ENCODE data around the gene SPAG16.
"Not testable (repeated sequence)": the region's sequence is repeated elsewhere in the genome, so short reads cannot be mapped to it uniquely, and the experiment has no call there.

SPAG16 gene

DNA sequence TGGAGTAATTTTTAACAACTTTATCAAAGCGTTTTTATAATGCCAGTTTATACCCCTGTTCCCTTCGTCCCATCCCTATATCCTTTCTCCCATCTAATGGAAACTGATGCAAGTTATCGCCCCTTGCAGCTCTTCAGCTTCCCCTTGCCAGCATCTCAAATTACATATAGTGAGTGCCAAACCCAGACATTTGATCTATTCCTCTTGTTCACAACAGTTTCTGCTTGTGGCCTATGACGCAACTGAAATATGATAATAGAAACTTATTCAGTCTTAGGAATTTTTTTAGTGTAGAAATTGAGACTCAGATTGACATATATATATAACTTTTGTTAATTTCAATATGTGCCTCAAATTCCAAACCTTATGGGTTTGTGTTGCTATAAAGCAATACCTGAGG is 564.4 kb downstream of the SPAG16 start:
- DNase-seq: no peak

DNA sequence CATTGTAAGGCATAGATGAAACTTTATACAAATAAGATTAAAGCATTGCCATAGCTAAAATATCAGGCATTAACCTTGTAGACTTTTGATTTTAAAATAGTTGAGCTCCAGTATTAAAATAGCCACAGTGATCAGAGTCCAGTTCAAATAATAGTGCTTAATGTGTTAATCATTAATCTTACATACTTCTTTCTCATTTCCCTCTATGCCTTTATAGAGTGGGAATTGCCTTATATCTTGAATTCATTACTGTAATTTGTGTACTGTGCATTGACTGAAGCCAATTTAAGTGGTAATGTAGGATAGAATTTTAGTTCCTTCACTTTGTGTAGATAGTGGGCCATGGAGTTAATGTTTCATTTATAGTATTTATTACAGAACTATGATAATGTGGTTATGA is 577.4 kb downstream of the SPAG16 start:
- no peak for DNase-seq

DNA sequence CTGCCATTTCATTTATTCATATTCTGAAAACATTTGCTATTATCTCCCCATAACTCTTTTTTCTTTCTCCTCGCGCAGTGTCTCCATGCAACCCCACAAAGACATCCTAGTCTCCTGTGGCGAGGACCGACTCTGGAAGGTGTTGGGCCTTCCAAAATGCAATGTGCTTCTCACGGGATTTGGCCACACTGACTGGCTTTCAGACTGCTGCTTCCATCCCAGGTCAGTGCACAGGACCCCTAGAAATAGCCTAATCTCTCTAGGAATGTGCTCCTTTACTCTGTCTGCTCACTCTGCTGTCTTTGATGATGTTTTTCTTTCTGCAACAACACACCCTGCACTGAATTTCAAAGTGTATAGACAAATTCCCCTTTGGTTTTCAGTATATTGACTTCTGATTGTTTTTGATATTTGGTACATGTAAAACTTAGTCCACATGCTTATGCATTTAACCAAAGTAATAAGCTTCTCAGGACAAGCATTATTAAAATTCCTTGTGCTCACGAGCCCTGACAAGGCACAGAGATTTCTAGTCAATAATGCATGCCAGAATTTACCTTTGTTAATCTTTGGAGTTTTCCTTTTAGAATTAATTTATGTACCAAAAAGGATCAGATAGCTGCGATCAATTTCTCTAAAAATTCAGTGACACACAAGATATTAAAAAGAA is 578.3 kb downstream of the SPAG16 start:
- no peak for DNase-seq

DNA sequence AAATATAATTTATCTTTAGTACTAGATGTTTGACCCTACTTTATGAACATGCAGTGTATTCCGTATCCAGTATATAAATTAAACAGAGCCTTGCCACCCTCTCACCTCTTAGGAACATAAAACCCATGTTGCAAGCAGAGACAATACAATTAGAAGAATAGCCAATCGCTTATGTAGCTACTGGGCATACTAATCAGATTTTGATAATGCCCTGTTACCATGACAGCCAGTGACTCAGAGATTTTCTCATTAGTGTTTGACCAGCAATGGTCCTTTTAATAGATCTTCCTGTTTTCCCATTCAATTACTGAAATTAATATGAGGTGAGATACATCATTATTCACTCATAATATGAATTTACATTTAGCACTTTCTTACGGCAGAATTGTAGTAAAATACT is 579.3 kb downstream of the SPAG16 start:
- DNase-seq: no peak

DNA sequence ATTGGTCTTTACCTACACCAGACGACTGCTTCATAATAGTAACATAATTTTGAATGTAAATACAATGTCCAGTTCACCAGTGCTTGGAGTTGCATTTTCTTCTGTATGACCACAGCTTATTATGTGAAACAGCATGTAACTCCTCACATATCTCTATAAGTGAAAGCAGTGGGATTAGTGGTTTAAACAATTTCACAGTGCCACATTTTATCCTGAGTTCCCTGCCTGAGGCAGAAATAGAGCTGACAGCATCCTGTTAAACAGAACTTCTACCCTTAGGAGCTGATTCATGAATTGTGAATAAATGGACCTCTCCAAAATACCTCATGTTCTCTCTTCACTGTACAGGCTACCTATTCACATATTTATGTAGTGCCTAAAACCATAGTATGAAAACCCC is 584.3 kb downstream of the SPAG16 start:
- no peak for DNase-seq

DNA sequence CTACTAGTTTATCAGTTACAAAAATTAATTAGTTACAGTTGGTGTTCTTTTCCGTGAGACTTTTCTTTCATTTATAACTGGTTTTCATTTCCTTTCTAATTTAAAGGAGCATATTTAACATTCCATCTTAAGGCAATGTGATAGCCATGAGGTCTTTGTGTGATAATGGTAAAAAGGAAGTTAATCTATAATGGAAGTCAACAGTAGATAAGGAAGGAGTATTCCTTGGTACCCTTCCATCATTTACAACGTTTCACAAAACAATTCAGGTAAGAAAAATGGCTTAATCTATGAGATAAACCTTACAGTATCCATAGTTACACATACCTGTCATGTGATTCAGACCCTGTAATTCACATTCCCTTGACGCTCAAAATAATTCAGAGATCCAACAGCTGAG is 601.2 kb downstream of the SPAG16 start:
- DNase-seq: no peak

DNA sequence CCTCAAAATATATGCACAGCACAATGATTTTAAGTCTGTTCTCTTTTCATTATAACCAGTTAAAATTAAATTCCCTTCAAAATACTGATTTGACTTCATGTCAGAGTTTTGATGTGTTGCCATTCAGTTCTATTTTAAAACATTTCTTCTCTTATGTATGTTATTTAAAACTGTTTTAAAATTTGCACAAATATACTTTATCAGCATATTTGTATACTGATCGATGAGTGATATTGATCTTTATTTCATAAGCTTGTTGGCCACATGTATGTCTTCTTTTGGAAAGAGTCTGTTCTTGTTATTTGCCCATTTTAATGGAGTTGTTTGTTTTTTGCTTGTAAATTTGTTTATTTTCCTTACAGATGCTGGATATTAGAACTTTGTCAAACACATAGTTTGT is 630.2 kb downstream of the SPAG16 start:
- DNase-seq: no peak

DNA sequence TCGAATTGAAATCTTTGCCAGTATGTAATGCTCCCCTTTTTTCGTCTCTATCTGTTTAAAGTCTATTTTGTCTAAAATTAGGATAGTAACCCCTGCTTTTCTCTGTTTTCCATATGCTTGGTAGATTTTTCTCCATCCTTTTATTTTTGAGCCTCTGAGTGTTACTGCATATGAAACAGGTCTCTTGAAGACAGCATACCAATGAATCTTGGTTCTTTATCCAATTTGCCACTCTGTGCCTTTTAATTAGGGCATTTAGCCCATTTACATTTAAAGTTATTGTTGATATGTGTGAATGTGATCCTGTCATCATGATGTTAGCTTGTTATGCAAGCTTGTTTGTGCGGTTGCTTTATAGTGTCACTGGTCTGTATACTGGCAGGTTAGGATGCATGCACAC is 635.8 kb downstream of the SPAG16 start:
- no peak for DNase-seq

DNA sequence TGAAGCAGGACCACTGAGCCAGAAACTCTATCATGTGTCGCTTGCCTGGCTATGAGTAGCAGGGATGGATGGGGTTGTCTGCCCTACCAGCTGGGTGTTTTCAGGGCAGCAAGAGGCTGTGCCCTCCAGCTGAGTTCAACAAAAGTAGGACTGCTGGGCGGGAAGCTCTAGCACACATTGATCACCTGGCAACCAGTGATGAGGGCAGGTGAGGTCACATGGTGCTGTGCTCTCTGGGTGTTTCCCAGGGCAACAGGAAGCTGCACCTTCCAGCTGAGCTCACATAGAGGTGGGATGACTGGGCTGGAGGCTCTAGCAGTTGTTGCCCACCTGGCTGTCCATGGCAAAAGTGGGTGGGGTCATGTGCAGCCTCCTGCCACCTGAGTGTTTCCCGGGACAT is 639.3 kb downstream of the SPAG16 start:
- DNase-seq: no peak

DNA sequence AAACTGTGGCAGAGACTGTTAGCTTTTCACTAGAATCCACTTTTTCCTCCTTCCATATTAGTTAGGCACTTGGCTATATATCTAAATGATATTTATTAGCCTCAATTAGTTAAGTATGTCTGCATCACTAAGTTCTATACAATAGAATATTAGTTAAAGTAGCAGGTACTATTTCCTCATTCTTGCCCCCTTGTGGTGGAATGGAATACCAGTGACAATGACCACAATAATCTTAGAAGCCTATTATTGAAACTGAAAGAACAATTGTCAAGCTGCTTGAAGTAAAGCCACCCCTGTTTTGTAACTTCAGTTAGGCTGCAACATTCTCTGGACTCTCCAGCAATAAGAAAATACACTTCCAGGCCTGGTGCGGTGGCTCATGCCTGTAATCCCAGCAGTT is 650.3 kb downstream of the SPAG16 start:
- DNase-seq: peak; percentile 68

DNA sequence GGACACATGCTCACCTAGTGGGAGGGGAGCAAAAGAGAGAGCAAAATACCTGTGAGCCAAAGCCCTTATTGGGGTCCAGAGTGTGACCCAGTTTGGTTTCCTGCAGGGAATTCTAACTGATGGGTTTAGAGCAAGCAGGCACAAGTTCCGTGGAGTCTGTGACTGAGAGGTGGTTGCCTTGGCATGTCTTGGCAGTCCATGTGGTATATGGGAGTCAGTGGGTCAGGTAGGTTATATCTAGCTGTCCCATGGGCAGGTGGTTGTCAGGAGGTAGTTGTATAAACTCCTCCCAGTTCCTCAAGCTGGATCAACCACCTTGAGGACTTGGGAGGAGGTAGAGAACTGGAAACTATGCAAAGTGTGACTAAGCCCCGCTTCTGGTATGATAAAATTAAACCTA is 673.8 kb downstream of the SPAG16 start:
- no peak for DNase-seq

DNA sequence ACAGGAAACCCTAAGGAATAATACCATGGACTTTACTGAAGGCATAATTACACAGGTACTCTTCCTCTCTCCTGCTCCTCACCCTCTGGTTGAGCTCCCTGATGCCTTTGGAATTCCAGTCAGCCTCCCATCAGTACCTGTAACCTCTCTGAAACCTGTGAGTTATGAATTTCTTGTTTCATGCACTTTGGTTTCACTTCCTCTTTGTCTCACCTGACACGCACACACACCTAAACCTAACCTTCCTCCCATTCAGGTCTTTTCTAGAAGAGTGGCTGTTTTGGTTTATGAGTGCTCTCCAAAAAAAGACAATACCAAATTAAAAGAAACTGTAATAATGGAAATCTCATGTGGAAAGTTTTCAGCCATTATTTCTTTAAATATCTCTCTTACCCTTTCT is 675.3 kb downstream of the SPAG16 start:
- no peak for DNase-seq

DNA sequence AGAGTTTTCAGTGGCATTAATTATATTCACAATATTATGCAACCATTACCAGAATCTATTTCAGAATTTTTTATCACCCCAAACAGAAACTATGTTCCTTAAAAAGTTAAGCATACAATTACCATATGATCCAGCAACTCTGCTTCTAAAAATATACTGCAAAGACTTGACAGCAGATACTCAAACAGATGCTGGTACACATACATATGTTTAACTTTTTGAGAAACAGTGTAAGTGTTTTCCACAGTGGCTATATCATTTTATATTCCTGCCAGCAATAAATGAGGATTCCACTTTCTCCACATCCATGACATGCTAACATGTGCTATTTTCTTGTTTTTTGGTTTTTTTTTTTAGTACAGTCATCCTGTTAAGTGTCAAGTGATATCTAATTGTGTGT is 687.3 kb downstream of the SPAG16 start:
- DNase-seq: no peak

DNA sequence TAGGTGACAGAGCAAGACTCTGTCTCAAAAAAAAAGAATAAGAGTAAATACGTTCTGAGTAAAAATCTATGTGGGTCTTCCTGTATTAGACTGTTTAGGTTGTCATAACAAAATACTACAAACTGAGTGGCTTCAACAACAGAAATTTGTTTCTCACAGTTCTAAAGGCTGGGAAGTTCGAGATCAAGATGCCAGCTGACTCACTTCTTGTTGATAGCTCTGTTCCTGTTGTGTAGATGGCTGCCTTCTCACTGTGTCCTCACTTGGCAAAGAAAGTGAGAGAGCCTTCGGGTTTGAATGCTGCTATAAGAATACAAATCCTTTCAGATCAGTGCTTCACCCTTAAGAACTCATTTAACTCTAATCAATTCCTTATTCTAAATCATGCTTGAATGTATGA is 696.6 kb downstream of the SPAG16 start:
- DNase-seq: no peak

DNA sequence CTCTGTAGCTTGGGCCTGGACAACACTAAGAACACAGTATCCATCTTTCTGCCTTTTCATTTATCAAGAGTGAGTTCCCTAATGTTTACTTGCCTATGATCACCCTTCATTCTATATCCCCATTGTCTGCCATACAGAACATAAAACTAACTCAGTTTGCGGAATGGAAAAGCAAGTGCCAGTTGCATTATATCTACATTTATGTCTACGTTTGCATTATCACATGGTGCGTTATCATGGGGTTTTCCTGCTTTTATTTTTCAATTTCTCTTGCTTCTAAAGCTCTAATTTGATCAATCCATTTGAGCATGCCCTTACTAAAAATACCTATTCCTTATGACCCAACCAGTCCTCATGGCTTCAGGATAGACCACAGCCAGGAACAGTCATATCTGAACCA is 704.9 kb downstream of the SPAG16 start:
- DNase-seq: no peak

DNA sequence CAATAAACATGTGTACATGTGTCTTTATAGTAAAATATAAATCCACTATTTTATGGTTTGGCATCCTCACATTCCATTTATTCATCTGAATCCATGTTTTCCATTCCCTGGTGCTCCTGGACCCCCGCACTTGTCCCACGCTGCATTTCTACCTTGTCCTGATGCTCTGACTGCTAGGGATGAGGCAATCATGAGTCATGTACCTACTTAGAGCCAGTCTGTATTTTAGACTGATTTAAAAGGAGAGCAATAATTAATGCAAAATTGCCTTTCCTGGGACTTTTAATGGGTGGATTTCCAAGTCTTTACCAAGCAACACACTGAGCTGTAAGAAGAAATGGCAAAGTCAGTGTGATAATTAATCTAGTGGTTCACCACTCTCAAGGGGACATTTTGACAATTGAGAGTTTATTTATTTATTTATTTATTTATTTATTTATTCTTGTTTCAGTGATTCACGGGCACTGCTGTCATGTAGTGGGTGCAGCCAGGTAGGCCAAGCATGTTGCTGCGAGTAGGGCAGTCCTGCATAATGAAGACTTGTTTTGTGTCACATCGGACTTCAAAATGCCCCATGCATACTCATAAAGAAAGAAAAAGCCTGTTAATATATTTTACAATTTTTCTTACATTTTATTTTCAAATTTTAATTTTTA is 707.3 kb downstream of the SPAG16 start:
- DNase-seq: no peak

DNA sequence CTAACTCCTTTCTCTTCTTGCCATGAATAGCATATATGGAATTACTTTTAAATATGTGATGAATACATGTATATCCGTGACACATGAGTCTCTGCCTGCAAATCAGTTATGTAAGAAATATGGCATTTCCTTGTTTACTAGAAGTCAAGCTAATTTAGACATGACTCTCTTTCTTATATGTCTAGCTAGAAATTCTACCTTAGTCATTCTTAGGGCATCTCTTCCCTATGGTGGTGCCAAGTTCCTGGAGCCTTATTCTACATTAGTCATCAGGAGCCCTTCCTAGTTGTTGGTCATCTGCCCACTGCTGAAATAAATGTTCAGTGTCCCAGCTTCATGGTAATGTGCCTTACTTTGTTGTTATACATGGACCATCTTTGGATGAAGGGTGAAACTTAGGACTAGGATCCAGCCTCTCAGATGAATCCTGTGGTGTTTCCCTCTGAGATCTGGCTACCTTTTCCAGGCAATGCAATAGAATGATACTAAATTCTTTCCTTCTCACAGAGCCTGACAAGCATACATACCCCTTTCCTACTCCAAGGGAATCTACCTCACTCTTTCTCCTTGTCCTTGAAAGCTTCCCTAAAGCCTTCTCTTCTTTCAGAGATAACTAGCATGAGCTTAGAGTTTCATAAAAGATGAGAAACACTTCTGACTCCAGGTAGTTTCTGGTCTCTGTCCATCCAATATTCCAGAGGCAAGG is 711.3 kb downstream of the SPAG16 start:
- no peak for DNase-seq

DNA sequence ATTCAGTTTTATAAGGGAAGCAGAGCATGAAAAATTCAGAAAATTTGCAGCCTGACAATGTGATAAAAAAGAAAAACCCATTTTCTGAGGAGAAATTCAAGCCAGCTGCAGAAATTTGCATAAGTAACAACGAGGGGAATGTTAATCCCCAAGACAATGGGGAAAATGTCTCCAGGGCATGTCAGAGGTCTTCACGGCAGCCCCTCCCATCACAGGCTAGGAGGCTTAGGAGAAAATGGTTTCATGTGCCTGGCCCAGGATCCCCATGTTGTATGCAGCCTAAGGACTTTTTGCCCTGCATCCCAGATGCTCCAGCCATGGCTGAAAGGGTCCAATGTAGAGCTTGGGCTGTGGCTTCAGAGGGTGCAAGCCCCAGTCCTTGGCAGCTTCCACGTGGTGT is 714.7 kb downstream of the SPAG16 start:
- DNase-seq: not testable (repeated sequence)

DNA sequence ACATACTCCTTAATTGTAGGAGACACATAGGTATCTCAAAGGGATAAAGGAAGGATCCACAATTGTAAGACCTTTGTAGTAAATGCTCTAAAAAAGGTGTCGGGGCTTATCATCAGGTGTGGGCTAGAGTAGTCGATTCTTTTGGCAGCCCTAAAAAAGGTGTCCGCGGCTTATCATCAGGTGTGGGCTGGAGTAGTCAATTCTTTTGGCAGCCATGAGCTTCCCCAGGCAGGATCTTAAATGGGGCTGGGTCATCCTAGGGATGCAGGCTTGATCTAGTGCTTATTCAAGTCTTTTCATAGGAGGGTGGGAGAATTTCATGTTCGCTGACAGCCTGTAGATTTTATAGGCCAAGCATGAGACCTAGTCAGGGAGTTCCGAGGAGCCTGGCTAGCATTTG is 720.2 kb downstream of the SPAG16 start:
- DNase-seq: no peak

DNA sequence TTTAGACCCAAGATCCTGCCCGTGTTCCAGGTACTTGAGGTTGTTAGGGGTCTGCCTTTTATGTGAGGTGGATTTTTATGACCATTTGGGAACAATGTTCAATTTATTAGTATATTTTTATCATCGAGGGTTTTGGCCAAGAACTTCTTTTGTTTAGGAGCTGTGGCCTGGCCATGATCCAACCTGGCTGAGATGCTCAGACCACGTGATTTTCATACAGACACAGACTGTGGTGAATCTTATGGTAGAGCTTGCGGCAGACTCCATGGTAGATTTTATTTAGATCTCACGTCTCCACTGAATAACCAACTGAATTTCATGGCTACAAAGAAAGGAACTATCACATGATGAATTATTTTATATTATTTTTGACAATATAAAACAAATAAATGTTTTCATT is 721.1 kb downstream of the SPAG16 start:
- DNase-seq: no peak

DNA sequence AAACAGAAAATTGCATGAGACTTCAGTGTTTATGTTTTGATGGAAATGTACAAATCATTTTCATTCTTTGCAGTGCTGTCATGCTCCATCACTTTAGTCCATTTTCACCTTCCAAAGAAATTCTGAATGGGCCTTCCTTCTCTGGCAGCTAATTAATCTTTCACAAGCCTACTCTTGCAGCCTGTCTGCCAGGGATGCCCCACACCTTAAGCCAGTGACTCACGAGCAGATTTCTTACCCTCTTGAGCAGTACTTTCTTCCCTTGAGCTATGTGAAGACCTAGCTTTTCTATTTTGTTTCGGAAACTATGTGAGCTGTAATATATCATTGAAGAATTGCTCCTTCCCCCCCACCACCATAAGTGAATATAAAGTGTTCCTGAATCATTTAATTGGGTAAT is 722.3 kb downstream of the SPAG16 start:
- no peak for DNase-seq

DNA sequence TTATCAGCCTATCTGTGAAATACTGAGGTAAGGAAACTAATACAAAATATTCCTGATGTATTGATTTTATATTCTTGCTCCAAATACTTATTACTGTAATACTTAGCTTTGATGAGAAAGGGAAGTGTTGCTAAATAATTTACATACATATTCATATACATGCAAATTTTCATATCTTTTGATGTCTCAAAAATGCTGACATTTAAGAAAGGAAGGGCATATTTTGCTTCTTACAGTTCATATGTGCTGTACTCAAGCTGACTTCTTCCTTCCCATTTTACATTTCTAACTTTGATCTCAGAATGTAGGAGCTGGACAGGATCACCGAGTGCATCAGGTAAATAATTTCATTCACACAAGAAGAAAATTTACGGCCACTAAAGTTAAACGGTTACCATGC is 727.4 kb downstream of the SPAG16 start:
- no peak for DNase-seq

DNA sequence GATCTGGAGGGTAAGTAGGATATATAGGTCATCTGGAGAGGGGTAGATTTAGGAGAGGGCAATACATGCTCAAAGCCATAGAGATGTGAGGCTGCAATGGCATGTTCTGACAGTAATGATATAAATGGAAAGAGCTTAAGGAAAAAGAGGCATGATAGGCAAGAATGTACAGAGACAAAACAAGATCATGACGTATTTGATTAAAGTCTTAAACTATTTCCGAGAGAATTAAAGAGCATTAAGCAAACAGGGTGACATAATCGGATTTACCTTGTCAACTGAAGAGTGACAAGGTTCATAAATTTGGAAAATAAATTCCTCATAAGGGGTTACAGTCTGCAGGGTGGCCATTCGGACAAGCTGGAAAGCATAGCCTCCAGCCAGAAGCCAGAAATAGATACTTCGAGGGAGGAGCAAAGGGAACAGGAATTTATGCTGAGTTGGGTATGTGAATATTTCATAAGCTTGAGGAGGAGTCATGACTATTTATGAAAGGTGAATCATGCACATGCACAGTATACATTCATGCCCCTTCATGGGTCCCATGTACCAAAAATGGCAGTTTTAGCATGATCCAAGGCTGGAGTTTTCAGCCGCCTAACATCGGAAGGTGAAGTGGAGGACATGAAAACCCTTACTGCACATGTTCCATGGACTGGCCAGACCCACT is 730.4 kb downstream of the SPAG16 start:
- no peak for DNase-seq

All from hematopoietic multipotent progenitor cell treated with erythropoietin and hydrocortisone succinate and interleukin-3 and kit ligand, for 6 days (in vitro differentiated cells).